Endodermal cell (in vitro differentiated cells): Measurements from ENCODE around the gene TOM1. TPM values are rescaled to one million over a fixed set of nuclear protein-coding genes. Genes with fewer than 3 reads are reported as not detected.

Experiments
- DNase-seq: peaks from one replicate; pipeline ENCODE4 v3.0.0-alpha.2; 2017
- H3K27ac ChIP-seq: 2 replicates; pipeline ENCODE4 v1.5.1; 2013; ENCODE audit warnings: mild to moderate bottlenecking, low read depth, low read length, moderate library complexity
- H3K27me3 ChIP-seq: 2 replicates; pipeline ENCODE4 v1.6.1; 2013; ENCODE audit warnings: mild to moderate bottlenecking, low read length, moderate library complexity; ENCODE audit not compliant: insufficient read depth, control insufficient read depth, poor library complexity, severe bottlenecking
- H3K36me3 ChIP-seq: 2 replicates; pipeline ENCODE4 v1.7.0; 2013; ENCODE audit warnings: mild to moderate bottlenecking, low read length, moderate library complexity; ENCODE audit not compliant: control insufficient read depth, insufficient read depth
- H3K4me1 ChIP-seq: one replicate; pipeline ENCODE4 v1.7.0; 2013; ENCODE audit warnings: low read length; ENCODE audit not compliant: control insufficient read depth, insufficient read depth
- H3K4me3 ChIP-seq: 2 replicates; pipeline ENCODE4 v1.5.1; 2013; ENCODE audit warnings: mild to moderate bottlenecking, low read length, moderate library complexity
- H3K9ac ChIP-seq: 2 replicates; pipeline ENCODE4 v1.6.1; 2013; ENCODE audit warnings: mild to moderate bottlenecking, low read length, moderate library complexity; ENCODE audit not compliant: poor library complexity, severe bottlenecking; ENCODE audit errors: extremely low read depth
- H3K9me3 ChIP-seq: 2 replicates; pipeline ENCODE4 v1.6.1; 2013; ENCODE audit warnings: mild to moderate bottlenecking, low read length, moderate library complexity; ENCODE audit not compliant: control insufficient read depth
- H3K27ac Mint-ChIP-seq: 2 replicates; pipeline ENCODE4 v1.8.0; 2020; ENCODE audit warnings: mixed read lengths
- H3K27me3 Mint-ChIP-seq: 2 replicates; pipeline ENCODE4 v1.8.0; 2021; ENCODE audit warnings: mild to moderate bottlenecking, mixed read lengths; ENCODE audit not compliant: insufficient read depth
- H3K36me3 Mint-ChIP-seq: 2 replicates; pipeline ENCODE4 v1.8.0; 2020; ENCODE audit warnings: low read depth, mixed read lengths
- H3K4me1 Mint-ChIP-seq: 2 replicates; pipeline ENCODE4 v1.8.0; 2020; ENCODE audit warnings: mixed read lengths
- H3K4me3 Mint-ChIP-seq: 2 replicates; pipeline ENCODE4 v1.8.0; 2020; ENCODE audit warnings: mild to moderate bottlenecking, moderate library complexity, mixed read lengths
- H3K9me3 Mint-ChIP-seq: 2 replicates; pipeline ENCODE4 v1.8.0; 2020; ENCODE audit warnings: mild to moderate bottlenecking, mixed read lengths
- WGBS, 2 experiments: methylation state at CpG; one replicate each; pipeline versions ENCODE4 v1.1.5 to v1.1.7; 2013; ENCODE audit warnings: missing lambda C conversion rate in 2 of 2, mixed read lengths in 1 of 2; ENCODE audit not compliant: insufficient coverage in 1 of 2, insufficient read length in 1 of 2; 5-methylcytosine and 5-hydroxymethylcytosine counted together
- total RNA-seq, 2 donors: library from RNA; stranded (reverse); fragmentation: NEBNext Ultra II Directional in 1 of 2; extraction: Animal tissue kit (Norgen Biotek cat#: 25700) in 1 of 2; gene quantifications; 2 replicates in 1 of 2; 3 replicates in 1 of 2; pipeline ENCODE4 v1.2.1, GENCODE V29; 2021
- TF ChIP-seq, protein P1 (sequence below): fragments of 200-600 bp; sonication (generic); conservative IDR thresholded peaks from 2 replicates; pipeline ENCODE4 v1.5.0; 2021; ENCODE audit warnings: antibody characterized with exemption, mild to moderate bottlenecking

TOM1 gene
- total RNA-seq, 2 donors from 2014 or later, result 31.3 to 33.3 TPM

- Mint-ChIP-seq H3K9me3 (no peaks in the 10 kb centered on the region), H3K27ac (no peak overlapping the region), H3K27me3 (peaks cover 17% of the 10 kb centered on the region), H3K36me3 (peaks cover 25% of the 10 kb centered on the region), H3K4me1 (peaks cover 20% of the 10 kb centered on the region), H3K4me3 (no peak overlapping the region)
- TF ChIP-seq, protein P1, sequence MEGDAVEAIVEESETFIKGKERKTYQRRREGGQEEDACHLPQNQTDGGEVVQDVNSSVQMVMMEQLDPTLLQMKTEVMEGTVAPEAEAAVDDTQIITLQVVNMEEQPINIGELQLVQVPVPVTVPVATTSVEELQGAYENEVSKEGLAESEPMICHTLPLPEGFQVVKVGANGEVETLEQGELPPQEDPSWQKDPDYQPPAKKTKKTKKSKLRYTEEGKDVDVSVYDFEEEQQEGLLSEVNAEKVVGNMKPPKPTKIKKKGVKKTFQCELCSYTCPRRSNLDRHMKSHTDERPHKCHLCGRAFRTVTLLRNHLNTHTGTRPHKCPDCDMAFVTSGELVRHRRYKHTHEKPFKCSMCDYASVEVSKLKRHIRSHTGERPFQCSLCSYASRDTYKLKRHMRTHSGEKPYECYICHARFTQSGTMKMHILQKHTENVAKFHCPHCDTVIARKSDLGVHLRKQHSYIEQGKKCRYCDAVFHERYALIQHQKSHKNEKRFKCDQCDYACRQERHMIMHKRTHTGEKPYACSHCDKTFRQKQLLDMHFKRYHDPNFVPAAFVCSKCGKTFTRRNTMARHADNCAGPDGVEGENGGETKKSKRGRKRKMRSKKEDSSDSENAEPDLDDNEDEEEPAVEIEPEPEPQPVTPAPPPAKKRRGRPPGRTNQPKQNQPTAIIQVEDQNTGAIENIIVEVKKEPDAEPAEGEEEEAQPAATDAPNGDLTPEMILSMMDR, result no peak
- Histone ChIP-seq H3K36me3 (peaks cover 17% of the 10 kb centered on the region), H3K27me3 (peaks cover 10% of the 10 kb centered on the region), H3K4me1 (peaks cover 7% of the 10 kb centered on the region), H3K27ac (no peak overlapping the region), H3K9ac (no peak overlapping the region), H3K4me3 (no peak overlapping the region), H3K9me3 (no peaks in the 10 kb centered on the region)
- DNase-seq, result no peak
- WGBS, 2 experiments, result 91 to 93% methylated on average over 3 to 4 of the region's 4 CpGs
Measured at GRCh38 chr22:35384527-35384926, 84.8 kb downstream of the TOM1 start.

DNA sequence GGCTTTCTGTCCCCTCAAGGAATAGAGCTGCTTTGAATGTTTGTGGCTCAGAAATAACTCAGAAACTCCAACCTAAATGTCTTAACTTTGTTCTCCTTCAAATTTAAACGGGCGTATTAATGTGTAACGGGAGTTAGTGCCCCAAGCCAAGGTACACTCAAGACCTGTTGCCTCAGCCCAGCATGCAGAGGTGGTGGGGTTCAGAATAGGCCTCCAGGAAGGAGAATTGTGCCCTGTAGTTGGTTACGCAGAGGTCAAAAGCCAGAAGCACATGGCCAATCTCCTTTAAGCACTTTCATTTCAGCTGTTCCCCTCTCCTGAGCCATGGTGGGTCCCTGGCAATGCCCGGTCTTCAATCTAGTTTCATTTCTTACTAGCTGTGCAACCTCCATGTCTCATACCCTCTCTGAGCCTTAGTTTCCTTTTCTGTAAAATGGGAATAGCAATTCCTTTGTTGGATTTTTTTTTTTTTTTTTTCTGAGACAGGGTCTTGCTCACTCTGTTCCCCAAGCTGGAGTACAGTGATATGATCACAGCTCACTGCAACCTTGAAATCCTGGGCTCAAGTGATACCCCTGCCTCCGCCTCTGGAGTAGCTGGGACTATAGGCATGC is 85.4 kb downstream of the TOM1 start:
- Mint-ChIP-seq H3K9me3 (no peaks in the 10 kb centered on the region), H3K36me3 (peaks cover 30% of the 10 kb centered on the region), H3K27ac (no peak overlapping the region), H3K4me1 (peaks cover 16% of the 10 kb centered on the region), H3K27me3 (peaks cover 13% of the 10 kb centered on the region), H3K4me3 (no peak overlapping the region)
- Histone ChIP-seq H3K4me3 (no peak overlapping the region), H3K9me3 (no peaks in the 10 kb centered on the region), H3K36me3 (peaks cover 17% of the 10 kb centered on the region), H3K27ac (no peak overlapping the region), H3K27me3 (peaks cover 10% of the 10 kb centered on the region), H3K9ac (no peak overlapping the region), H3K4me1 (peaks cover 5% of the 10 kb centered on the region)
- TF ChIP-seq, protein P1, result no peak
- 93 to 94% methylated on average over 6 of the region's 6 CpGs for WGBS, 2 experiments
- DNase-seq, result no peak

GRCh38 chr22:35386670-35387288 is 87.1 kb downstream of the TOM1 start:
- H3K9ac ChIP-seq, result no peak overlapping the region
- no peaks in the 10 kb centered on the region for H3K4me1 ChIP-seq
- H3K36me3 Mint-ChIP-seq, result peaks cover 35% of the 10 kb centered on the region
- H3K9me3 Mint-ChIP-seq, result no peaks in the 10 kb centered on the region
- no peaks in the 10 kb centered on the region for H3K9me3 ChIP-seq
- TF ChIP-seq, protein P1, result no peak
- no peak overlapping the region for H3K27ac Mint-ChIP-seq
- peaks cover 2% of the 10 kb centered on the region for H3K27me3 ChIP-seq
- peaks cover 3% of the 10 kb centered on the region for H3K27me3 Mint-ChIP-seq
- peaks cover 23% of the 10 kb centered on the region for H3K36me3 ChIP-seq
- H3K4me3 ChIP-seq, result no peak overlapping the region
- 90 to 97% methylated on average over 10 to 19 of the region's 19 CpGs for WGBS, 2 experiments
- DNase-seq, result no peak
- H3K4me3 Mint-ChIP-seq, result no peak overlapping the region
- peaks cover 5% of the 10 kb centered on the region for H3K4me1 Mint-ChIP-seq
- no peak overlapping the region for H3K27ac ChIP-seq
